Esophagus (tissue), 2 donors: Measurements from ENCODE around the gene ZNF236. TPM values are rescaled to one million over a fixed set of nuclear protein-coding genes. Genes with fewer than 3 reads are reported as not detected.
A peak's percentile ranks its signal among the peaks of the same experiment; 100 is the strongest.
"Not testable (repeated sequence)": the region's sequence is repeated elsewhere in the genome, so short reads cannot be mapped to it uniquely, and the experiment has no call there.

Experiments used
- H3K27ac ChIP-seq, 2 donors: one replicate each; pipeline ENCODE4 v1.5.1; 2013; ENCODE audit warnings: low read depth in 2 of 2, mild to moderate bottlenecking in 2 of 2, inconsistent platforms in 1 of 2, low read length in 1 of 2, moderate library complexity in 1 of 2
- H3K27me3 ChIP-seq, 2 donors: one replicate each; pipeline ENCODE4 v1.6.1; 2013; ENCODE audit warnings: low read length in 2 of 2, control low read depth in 1 of 2, mild to moderate bottlenecking in 1 of 2; ENCODE audit not compliant: insufficient read depth in 2 of 2, control insufficient read depth in 1 of 2
- H3K36me3 ChIP-seq, 2 donors: one replicate each; pipeline ENCODE4 v1.6.1; 2013; ENCODE audit warnings: low read length in 1 of 2; ENCODE audit not compliant: control insufficient read depth in 2 of 2, insufficient read depth in 2 of 2
- H3K4me1 ChIP-seq, 2 donors: one replicate each; pipeline ENCODE4 v1.6.1; 2013; ENCODE audit warnings: low read length in 1 of 2; ENCODE audit not compliant: control insufficient read depth in 2 of 2, insufficient read depth in 2 of 2
- H3K4me3 ChIP-seq, 2 donors: one replicate each; pipeline ENCODE4 v1.5.1; 2013; ENCODE audit warnings: low read length in 2 of 2, mild to moderate bottlenecking in 2 of 2, low read depth in 1 of 2, moderate library complexity in 1 of 2
- H3K9me3 ChIP-seq, 2 donors: one replicate each; pipeline ENCODE4 v1.6.1; 2013; ENCODE audit warnings: mild to moderate bottlenecking in 2 of 2, low read depth in 1 of 2, low read length in 1 of 2, moderate library complexity in 1 of 2; ENCODE audit not compliant: control insufficient read depth in 2 of 2, insufficient read depth in 1 of 2
- WGBS, 2 donors: extraction: QIAGEN DNeasy Blood & Tissue Kit; methylation state at CpG; one replicate each; pipeline ENCODE4 v1.1.7; 2013; 5-methylcytosine and 5-hydroxymethylcytosine counted together
- polyA plus RNA-seq, 2 donors: library from polyadenylated mRNA; stranded (reverse); fragments of 200-250 nt; gene quantifications; one replicate each; pipeline ENCODE4 v1.2.3, GENCODE V29; 2013
- donor health status: healthy with polysubstance abuse.
- donor health status: Bipolar disorder and iron deficiency.

The ZNF236 gene
- polyA plus RNA-seq, 2 donors: 1.3 to 3.0 TPM

DNA sequence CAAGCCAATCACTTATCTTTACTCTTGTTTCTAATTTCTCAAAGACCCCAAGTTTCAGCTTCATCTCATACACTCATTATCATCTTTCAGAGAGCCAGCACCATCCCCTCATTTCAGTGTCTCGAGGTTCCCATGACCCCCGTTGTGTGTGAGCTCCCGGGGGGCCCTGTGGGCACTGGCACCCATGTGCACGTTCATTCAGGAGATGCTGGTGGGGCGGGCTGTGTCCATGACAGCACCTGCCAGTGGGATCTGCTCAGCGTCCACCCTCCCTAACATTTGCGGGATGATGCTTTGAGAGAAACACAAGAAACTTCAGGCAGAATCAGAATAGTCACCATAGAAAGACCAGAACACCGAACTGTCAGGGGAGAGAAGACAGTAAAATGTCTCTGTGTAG is 189.8 kb downstream of the ZNF236 start:
- Histone ChIP-seq H3K36me3 (peaks cover 0 to 14% of the 10 kb centered on the region in 2 donors), H3K27me3 (no peaks in the 10 kb centered on the region), H3K27ac (no peak overlapping the region), H3K4me3 (no peak overlapping the region), H3K9me3 (no peaks in the 10 kb centered on the region), H3K4me1 (no peaks in the 10 kb centered on the region)
- 91 to 94% methylated on average over 8 of the region's 8 CpGs for WGBS, 2 donors

DNA sequence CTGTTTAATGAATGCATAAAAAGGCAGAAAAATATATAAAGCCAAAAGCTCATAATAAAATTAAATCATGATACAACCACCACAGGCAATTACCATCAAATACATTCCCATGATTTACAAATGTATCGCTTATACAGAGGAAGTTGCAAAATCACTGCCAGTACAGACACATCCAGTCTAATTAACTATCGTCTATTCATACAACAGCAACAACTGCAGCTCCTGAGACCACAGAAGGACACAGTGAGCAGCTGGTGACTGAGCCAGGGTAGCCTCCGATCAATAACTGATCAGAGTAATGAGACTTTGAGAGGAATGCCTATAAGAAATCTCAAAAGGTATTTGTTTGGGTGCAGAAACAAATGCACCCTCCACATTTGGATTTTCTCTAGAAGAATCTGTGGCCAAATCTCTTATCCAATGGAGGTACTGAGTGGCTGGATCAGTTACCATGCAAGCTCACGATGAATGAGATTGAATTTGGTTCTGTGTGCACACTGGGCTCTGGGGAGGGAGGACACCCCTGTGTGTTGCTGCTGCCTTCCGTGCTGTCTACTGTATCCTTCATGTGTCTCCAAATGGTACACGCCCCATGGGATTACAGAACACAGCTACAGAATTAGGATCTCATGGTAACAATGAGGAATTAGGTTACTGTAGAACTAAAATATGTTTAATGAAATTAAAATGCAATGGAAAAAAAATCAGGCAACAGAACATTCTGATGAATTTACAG is 190.6 kb downstream of the ZNF236 start:
- peaks cover 0 to 17% of the 10 kb centered on the region in 2 donors for H3K36me3 ChIP-seq
- 75 to 84% methylated on average over 6 of the region's 6 CpGs for WGBS, 2 donors

DNA sequence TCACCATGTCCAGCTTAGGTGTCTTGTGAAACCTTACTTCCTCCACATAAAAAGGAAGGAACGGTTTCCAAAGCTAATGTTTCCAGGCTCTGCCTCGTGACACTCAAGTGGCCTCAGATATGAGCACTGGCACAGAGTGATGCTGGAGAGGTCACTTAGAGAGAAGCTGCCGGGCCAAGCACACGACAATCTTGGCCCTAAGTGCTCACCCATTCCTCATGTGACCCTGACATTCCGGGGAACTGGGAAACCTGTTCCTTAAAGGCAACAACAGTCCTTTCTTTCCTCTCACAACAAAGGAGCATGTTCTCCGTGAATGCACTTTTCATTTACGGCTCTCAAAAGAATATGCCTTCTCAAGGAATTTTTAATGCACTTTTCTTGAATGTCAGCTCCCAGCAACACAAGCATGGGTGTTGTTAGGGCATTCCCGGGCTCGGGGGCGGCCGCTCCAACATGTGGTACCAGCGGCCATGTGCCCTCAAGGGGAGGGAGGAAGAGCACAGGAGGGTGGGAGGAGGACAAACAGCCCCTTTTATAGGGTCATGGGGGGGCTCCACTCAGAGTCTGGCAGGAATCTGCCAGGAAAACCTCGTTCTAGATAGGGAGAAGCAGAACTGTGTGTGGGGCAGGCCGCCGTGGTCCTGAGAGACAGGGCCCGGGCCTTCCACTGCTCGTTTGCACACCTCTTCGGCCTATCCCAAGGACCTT is 191.6 kb downstream of the ZNF236 start:
- no peaks in the 10 kb centered on the region for H3K4me1 ChIP-seq
- WGBS, 2 donors: 79 to 81% methylated on average over 17 to 18 of the region's 18 CpGs
- H3K4me3 ChIP-seq: no peak overlapping the region
- no peaks in the 10 kb centered on the region for H3K27me3 ChIP-seq
- H3K27ac ChIP-seq: peak overlapping the region in 1 of 2 donors; percentile 3
- peaks cover 0 to 17% of the 10 kb centered on the region in 2 donors for H3K36me3 ChIP-seq
- H3K9me3 ChIP-seq: no peaks in the 10 kb centered on the region

More for the DNA sequence above, 190.6 kb downstream of the ZNF236 start:
- no peak overlapping the region for H3K27ac ChIP-seq
- H3K4me3 ChIP-seq: no peak overlapping the region
- no peaks in the 10 kb centered on the region for H3K4me1 ChIP-seq
- no peaks in the 10 kb centered on the region for H3K27me3 ChIP-seq
- no peaks in the 10 kb centered on the region for H3K9me3 ChIP-seq

DNA sequence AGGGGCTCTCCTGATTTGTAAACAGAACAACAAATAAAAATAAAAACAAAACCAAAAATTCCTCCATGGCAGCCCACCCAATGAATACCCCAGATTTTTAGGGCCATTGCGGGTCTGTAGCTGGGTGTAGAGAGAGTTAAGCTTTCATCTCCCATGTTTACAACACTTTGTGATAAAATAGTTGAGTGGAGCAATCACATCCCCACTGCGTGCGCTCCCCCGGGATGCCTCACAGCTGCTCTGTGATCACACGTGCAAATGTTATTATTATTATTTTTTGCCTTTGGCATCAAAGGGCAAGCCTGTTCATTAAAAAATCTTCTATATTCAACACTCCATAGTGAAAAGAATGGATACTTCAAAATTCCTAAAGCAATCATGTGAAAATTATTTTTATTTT is 192.2 kb downstream of the ZNF236 start:
- Histone ChIP-seq H3K4me1 (no peaks in the 10 kb centered on the region), H3K36me3 (peaks cover 0 to 14% of the 10 kb centered on the region in 2 donors), H3K27me3 (no peaks in the 10 kb centered on the region), H3K27ac (no peak overlapping the region), H3K9me3 (no peaks in the 10 kb centered on the region), H3K4me3 (no peak overlapping the region)
- 82 to 85% methylated on average over 5 of the region's 5 CpGs for WGBS, 2 donors

DNA sequence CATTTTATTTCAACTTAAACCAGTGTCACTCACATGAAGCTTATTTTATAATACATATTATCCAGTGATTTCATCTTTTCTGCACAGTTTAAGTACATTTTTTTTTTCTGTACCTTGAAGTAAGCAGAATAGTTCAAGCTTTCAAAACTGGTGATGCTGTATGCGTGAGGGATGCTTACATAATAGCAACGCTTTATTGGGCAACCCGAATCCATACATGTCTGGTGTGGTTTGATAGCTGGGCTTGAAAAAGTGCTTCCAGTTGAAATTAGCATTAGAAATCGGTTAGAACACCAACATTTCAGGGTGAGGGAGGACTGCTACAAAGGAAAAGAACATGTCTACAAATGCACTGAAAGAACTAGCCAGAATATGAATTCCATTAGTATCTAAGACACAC is 192.8 kb downstream of the ZNF236 start:
- no peaks in the 10 kb centered on the region for H3K9me3 ChIP-seq
- WGBS, 2 donors: 83 to 84% methylated on average over 4 of the region's 4 CpGs
- no peaks in the 10 kb centered on the region for H3K4me1 ChIP-seq
- H3K36me3 ChIP-seq: peaks cover 0 to 12% of the 10 kb centered on the region in 2 donors
- H3K27ac ChIP-seq: no peak overlapping the region
- H3K27me3 ChIP-seq: no peaks in the 10 kb centered on the region
- H3K4me3 ChIP-seq: no peak overlapping the region

DNA sequence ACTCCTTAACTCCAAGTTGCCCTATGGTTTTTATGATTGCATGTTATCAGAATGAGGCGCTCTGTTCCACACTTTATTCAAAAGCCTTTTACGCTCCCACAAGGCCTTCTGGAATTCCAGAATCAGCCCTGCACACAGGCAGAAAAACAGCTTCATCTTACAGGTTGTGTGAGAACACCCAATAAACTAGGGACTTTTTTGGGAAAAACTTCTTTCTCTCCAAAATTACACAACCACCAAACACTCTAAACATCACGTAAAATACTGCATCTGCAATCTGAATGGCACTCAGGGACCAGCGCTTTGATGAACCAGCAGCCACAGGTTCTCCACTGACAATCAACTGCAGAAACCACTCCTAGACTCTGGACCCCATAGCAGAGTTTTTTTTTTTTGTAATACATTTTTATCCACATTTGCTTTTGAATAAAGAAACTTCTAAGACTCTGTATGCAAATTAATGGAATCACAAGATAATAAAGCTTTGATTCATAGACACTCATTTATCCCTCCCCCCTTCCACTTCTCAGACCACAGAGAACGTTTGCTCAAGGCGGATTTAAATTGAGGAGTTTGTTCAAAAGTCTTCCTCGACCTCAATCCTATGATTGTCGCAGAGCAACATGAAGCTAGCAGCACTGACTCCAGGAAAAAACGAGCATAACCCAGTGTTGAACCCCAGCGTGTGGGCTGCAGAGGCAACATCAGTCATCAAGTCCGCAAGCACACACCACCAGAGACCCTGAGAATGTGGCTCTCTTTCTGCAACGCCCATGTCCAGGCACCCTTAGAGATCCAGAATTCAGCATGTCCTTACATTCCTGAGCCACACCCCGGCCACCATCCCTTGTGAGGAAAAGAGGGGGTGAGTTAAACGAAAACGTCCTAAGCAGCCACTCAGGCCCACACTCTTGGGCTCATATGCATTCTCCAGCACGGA is 193.7 kb downstream of the ZNF236 start:
- Histone ChIP-seq H3K36me3 (peaks cover 0 to 12% of the 10 kb centered on the region in 2 donors), H3K27me3 (no peaks in the 10 kb centered on the region), H3K27ac (no peak overlapping the region), H3K4me1 (no peaks in the 10 kb centered on the region), H3K9me3 (no peaks in the 10 kb centered on the region), H3K4me3 (no peak overlapping the region)
- 86 to 87% methylated on average over 16 of the region's 16 CpGs for WGBS, 2 donors

DNA sequence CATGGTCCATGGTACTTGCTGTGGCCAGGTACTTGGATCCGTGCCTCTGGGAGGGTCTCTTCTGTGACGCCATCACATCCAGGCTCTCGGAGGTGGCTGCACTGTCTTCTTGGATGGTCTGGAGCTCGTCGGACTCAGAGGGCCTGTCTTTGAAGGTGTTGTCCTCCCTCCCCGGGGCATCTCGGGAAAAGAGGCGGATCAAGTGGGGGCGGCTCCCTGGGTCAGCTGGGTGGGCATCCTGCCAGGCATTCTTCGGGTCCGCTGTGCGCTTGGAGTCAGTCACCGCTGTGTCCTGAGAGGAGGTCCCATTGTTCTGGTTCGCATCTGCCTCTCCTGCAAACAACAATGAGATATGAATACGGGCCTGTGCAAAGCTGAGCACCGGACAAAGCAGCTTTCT is 194.6 kb downstream of the ZNF236 start:
- Histone ChIP-seq H3K4me3 (no peak overlapping the region), H3K36me3 (peaks cover 0 to 12% of the 10 kb centered on the region in 2 donors), H3K27me3 (no peaks in the 10 kb centered on the region), H3K27ac (no peak overlapping the region), H3K4me1 (no peaks in the 10 kb centered on the region), H3K9me3 (no peaks in the 10 kb centered on the region)
- WGBS, 2 donors: 91 to 92% methylated on average over 16 of the region's 16 CpGs

DNA sequence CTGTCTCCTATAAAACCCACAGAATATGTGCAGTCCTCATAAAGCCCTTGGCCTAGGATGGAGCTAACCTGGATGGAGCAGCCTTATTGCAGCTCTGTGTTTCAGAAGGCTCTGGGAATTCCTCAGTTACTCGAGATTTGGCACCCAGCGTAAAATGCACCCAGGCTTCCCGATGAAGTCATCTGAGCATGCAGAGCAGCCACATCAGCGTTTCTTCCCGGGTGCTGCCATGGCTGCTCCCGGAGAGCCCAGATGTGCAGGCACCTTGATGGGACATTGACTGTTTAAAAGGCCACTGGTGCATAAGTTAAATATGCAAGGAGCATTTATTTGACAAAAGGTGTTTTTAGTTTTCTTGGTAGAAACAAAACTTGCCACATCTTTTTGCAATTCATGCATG is 195.0 kb downstream of the ZNF236 start:
- Histone ChIP-seq H3K36me3 (peaks cover 0 to 15% of the 10 kb centered on the region in 2 donors), H3K4me1 (no peaks in the 10 kb centered on the region), H3K27me3 (no peaks in the 10 kb centered on the region), H3K9me3 (no peaks in the 10 kb centered on the region), H3K27ac (no peak overlapping the region), H3K4me3 (no peak overlapping the region)
- 87 to 90% methylated on average over 6 of the region's 6 CpGs for WGBS, 2 donors

DNA sequence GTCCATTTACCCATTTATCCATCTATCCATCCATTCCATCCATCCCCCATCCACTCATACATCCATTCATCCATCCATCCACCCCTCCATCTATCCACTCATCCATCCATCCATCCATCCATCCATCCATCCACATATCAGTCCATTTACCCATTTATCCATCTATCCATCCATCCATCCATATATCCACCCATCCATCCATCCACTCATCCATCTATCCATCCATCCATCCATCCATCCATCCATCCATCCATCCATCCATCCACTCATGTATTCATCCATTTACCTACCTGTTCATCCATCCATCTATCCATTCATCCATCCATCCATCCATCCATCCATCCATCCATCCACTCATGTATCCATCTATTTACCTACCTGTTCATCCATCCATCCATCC is 196.3 kb downstream of the ZNF236 start:
- not testable (repeated sequence) for H3K27ac ChIP-seq, H3K27me3 ChIP-seq, H3K9me3 ChIP-seq, H3K4me3 ChIP-seq, H3K4me1 ChIP-seq
- H3K36me3 ChIP-seq: peaks cover 0 to 15% of the 10 kb centered on the region in 2 donors
